OCI-LY3 (cell line): ENCODE results near the gene SUGP2.

Experiments used
- H2AFZ ChIP-seq: fragments of 200-600, 300-600 bp; shearing (Covaris generic); 2 replicates; pipeline ENCODE4 v1.6.0; 2014; ENCODE audit warnings: antibody characterized with exemption, low read depth, low read length
- H3K27ac ChIP-seq: fragments of 200-600, 300-600 bp; sonication (generic); 2 replicates; pipeline ENCODE4 v1.5.1; 2014; ENCODE audit warnings: mild to moderate bottlenecking, low read length, moderate library complexity, mixed read lengths
- H3K27me3 ChIP-seq: fragments of 200-600, 300-600 bp; sonication (generic); 2 replicates; pipeline ENCODE4 v1.6.1; 2014; ENCODE audit warnings: low read depth, low read length, mixed read lengths
- H3K36me3 ChIP-seq: fragments of 200-600, 300-600 bp; sonication (generic); replicated peaks from 2 replicates; pipeline ENCODE3; 2014; ENCODE audit warnings: low read depth, low read length, mixed read lengths
- H3K4me1 ChIP-seq: fragments of 300-600, 200-600 bp; sonication (generic); 2 replicates; pipeline ENCODE4 v1.6.1; 2014; ENCODE audit warnings: low read length, mixed read lengths
- H3K4me2 ChIP-seq: fragments of 200-600, 300-600 bp; sonication (generic); 2 replicates; pipeline ENCODE4 v1.6.1; 2014; ENCODE audit warnings: low read length, mixed read lengths
- H3K4me3 ChIP-seq: fragments of 300-600, 200-600 bp; sonication (generic); 2 replicates; pipeline ENCODE4 v1.5.1; 2014; ENCODE audit warnings: antibody characterized with exemption, mild to moderate bottlenecking, low read length, moderate library complexity
- H3K79me2 ChIP-seq: fragments of 300-600, 200-600 bp; shearing (Covaris generic); 2 replicates; pipeline ENCODE4 v1.6.1; 2014; ENCODE audit warnings: mild to moderate bottlenecking, low read length, mixed read lengths
- H3K9ac ChIP-seq: fragments of 300-600, 200-600 bp; shearing (Covaris generic); 2 replicates; pipeline ENCODE4 v1.6.0; 2014; ENCODE audit warnings: mild to moderate bottlenecking, low read length, moderate library complexity
- H3K9me3 ChIP-seq: fragments of 200-600, 300-600 bp; shearing (Covaris generic); 2 replicates; pipeline ENCODE4 v1.6.1; 2014; ENCODE audit warnings: low read length, mixed read lengths; ENCODE audit not compliant: insufficient read depth
- H4K20me1 ChIP-seq: fragments of 200-600, 300-600 bp; sonication (generic); 2 replicates; pipeline ENCODE4 v1.6.1; 2016; ENCODE audit warnings: low read length, mixed read lengths; ENCODE audit not compliant: insufficient read depth
- CTCF ChIP-seq: fragments of 200-600, 300-600 bp; sonication (generic); IDR thresholded peaks from 2 replicates; pipeline ENCODE4 v1.5.1; 2014; ENCODE audit warnings: antibody characterized with exemption, low read length, low read depth
- EZH2phosphoT487 ChIP-seq: fragments of 200-600 bp; shearing (Covaris generic); IDR thresholded peaks from 2 replicates; pipeline ENCODE4 v1.6.1; 2018; ENCODE audit warnings: antibody characterized with exemption, mixed run types, low read depth

The SUGP2 gene

GRCh38 chr19:19057720-19058119, 24.4 kb upstream of the SUGP2 start:
- H3K9me3 ChIP-seq = no peaks in the 10 kb centered on the region
- H3K9ac ChIP-seq = no peak overlapping the region
- TF ChIP-seq CTCF (no peak), EZH2phosphoT487 (no peak)
- no peak overlapping the region for H2AFZ ChIP-seq
- H3K4me1 ChIP-seq = peaks cover 4% of the 10 kb centered on the region
- H4K20me1 ChIP-seq = no peaks in the 10 kb centered on the region
- no peak overlapping the region for H3K4me3 ChIP-seq
- H3K27ac ChIP-seq = no peak overlapping the region
- H3K27me3 ChIP-seq = no peaks in the 10 kb centered on the region
- no peaks in the 10 kb centered on the region for H3K79me2 ChIP-seq
- H3K36me3 ChIP-seq = peaks cover 20% of the 10 kb centered on the region
- H3K4me2 ChIP-seq = no peak overlapping the region

GRCh38 chr19:19057317-19057716, 24.0 kb upstream of the SUGP2 start:
- Histone ChIP-seq H3K4me1 (peaks cover 8% of the 10 kb centered on the region), H3K27me3 (no peaks in the 10 kb centered on the region), H3K9ac (no peak overlapping the region), H3K9me3 (no peaks in the 10 kb centered on the region), H3K4me2 (no peak overlapping the region), H3K4me3 (no peak overlapping the region), H3K36me3 (peaks cover 24% of the 10 kb centered on the region), H2AFZ (no peak overlapping the region), H4K20me1 (no peaks in the 10 kb centered on the region), H3K27ac (no peak overlapping the region), H3K79me2 (no peaks in the 10 kb centered on the region)
- no peak for TF ChIP-seq CTCF
- no peak for TF ChIP-seq EZH2phosphoT487

GRCh38 chr19:19056636-19057275, 23.4 kb upstream of the SUGP2 start:
- Histone ChIP-seq H3K27me3 (no peaks in the 10 kb centered on the region), H3K27ac (no peak overlapping the region), H3K79me2 (no peaks in the 10 kb centered on the region), H4K20me1 (no peaks in the 10 kb centered on the region), H3K4me1 (peaks cover 11% of the 10 kb centered on the region), H3K9ac (no peak overlapping the region), H3K9me3 (no peaks in the 10 kb centered on the region), H3K4me3 (no peak overlapping the region), H3K36me3 (peaks cover 30% of the 10 kb centered on the region), H2AFZ (no peak overlapping the region), H3K4me2 (no peak overlapping the region)
- no peak for TF ChIP-seq CTCF
- no peak for TF ChIP-seq EZH2phosphoT487

- Histone ChIP-seq H4K20me1 (no peaks in the 10 kb centered on the region), H3K9me3 (no peaks in the 10 kb centered on the region), H3K27me3 (no peaks in the 10 kb centered on the region), H3K9ac (no peak overlapping the region), H3K79me2 (no peaks in the 10 kb centered on the region), H2AFZ (no peak overlapping the region), H3K4me2 (no peak overlapping the region), H3K27ac (no peak overlapping the region), H3K4me1 (peaks cover 11% of the 10 kb centered on the region), H3K4me3 (no peak overlapping the region), H3K36me3 (peaks cover 37% of the 10 kb centered on the region)
- TF ChIP-seq CTCF = no peak
- TF ChIP-seq EZH2phosphoT487 = no peak
Measured at GRCh38 chr19:19055701-19056100, 22.4 kb upstream of the SUGP2 start.
